Activated CD4-positive, alpha-beta T cell treated with anti-CD3 and anti-CD28 coated beads for 24 hours (primary cell): Measurements from ENCODE around the gene TRIM8.

Experiments used
- DNase-seq, 2 donors: peaks; one replicate each; pipeline ENCODE4 v3.0.0-alpha.2; 2020; ENCODE audit warnings: low read depth in 2 of 2

Gene TRIM8

DNA sequence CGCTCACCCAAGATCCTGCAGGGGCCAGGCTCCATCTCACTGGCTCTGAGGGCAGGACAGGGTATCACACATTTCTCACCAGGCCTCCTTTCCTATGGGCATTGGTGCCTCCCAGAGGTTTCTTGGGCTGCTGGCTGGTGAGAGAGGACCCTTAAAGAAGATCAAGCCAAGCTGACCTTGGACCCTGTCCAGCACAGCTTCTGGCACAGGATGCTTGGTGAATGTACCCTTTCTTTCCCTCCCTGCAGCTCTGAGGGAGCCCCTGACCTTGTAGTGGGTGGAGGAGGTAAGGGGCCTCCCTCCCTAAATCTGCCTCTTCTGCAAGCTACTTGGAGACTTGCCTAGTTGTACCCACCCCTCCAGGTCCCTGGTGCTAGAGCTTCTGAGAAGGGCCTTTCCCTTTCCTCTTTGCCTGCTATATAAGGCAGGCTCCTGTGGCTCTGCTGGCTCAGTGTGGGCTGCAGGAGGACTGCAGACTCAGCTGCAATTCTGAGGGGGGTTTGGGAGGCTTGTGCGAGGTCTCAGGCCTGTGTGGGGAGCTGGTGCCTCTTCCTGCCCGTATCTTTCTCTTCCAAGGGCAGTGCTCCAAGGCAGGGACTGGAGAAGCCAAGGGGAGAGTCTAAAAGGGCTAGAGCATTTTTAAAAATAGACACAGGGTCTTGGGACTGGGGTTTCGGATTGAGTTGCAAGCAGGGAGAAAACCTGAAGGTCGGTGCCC is 11.7 kb upstream of the TRIM8 start:
- DNase-seq: no peak

DNA sequence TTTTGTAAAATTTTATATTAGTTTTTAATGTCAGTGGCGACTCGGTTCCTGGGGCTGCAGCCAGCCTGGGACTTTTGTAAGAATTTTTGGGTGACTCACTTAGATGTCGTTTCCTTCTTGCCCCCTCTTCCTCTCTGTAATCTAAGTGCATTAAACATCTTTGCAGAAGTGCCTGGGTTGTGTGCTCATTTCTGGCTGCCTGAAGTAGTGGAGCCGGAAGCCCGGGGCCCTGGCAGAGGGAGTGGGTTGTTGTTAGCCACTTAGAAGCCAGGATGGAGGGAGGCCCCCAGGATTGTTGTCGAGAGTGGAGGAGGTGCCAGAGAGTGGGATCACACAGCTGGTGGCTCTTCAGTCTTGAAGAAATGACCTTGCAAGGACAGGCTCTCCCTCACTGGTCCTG is 11.0 kb upstream of the TRIM8 start:
- no peak for DNase-seq

DNA sequence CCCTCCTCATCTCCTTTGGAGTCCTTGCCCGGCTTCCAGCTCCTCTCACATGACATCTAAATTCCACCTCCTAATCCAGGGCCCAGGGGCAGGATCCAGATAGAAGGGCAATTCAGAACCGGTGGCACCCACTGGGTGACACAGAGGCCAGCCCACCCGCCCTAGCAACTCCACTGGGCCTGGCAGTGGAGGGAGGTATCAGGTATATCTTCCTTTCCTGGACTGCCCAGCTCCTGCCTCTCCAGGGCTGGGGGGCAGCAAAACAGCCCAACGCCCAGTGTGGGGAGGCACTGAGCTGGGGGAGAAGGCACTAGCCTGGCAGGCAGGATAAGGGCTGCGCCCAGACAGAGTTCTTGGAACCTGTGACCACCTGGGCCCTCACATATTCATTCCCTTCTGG is 10.4 kb upstream of the TRIM8 start:
- no peak for DNase-seq

DNA sequence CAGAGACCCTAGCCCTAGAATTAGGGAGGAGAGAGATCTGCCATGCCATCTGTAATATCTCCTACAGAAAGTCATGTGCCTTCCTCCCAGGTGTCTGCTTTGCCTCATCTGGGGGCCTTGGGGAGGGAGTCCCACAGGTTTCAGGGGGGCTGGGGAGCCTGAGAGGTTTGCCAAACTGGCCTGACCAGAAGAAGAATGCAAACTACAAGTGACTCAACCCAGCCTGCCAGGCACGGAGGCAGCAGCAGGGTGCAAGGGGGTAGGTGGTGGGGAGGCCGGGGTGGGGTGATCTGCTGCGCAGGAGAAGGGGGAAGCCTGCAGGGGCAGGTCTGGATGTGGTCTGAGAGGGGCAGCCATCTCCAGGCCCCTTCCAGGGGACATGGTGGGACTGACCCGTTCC is 9.6 kb upstream of the TRIM8 start:
- no peak for DNase-seq

DNA sequence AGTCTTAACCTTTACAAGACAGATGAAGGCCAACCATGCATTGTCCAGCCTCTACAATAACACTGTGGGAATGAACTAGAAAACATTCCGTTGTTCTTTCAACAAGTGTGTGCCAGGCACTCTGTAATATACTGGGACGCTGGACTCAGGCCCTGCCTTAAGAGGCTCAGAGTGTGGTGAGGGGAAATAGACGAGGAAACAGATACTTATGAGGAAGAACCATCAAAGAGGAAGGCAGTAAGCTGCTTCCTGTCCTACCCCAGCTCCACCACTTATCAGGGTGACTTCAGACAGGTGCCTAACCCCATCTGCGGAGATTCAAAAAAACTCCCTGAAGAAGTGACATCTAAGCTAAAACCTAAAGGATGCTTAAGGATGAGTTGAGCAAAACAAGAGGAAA is 8.9 kb upstream of the TRIM8 start:
- DNase-seq: no peak

DNA sequence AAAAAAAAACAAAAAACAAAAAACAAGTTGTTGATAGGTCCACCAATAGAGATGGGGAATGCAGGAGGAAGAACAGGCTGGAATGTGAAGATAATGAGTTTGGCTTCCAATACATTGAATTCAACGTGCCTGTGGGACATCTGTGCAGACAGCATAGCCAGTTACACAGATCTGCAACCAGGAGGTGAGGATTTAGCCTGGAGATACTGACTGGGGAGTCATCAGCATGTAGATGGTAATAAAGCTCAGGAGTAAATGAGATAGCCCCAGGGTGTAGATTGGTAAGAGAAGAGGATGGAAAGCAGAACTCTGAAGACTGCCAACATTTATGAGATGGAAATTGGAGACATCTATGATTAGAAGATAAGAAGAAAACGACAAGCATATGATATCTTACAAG is 4.7 kb upstream of the TRIM8 start:
- DNase-seq: no peak

DNA sequence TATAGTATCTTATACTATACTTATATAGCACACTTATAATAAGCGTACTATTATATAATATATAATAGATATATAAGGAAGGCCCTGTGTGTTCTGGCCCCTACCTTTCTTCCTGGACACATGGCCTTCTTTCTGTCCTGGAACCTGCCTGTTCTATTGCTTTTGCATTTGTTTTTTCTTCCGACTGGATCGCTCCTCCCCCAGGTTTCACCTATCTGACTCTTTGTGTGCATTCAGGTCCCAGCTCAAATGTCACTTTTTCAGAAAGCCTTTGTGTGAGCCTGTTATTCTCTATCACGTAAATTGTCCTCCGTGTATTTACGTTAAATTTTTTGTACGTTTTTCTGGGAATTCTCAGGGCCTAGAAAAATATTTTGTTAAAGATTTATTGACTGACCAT is 2.9 kb upstream of the TRIM8 start:
- DNase-seq: no peak

DNA sequence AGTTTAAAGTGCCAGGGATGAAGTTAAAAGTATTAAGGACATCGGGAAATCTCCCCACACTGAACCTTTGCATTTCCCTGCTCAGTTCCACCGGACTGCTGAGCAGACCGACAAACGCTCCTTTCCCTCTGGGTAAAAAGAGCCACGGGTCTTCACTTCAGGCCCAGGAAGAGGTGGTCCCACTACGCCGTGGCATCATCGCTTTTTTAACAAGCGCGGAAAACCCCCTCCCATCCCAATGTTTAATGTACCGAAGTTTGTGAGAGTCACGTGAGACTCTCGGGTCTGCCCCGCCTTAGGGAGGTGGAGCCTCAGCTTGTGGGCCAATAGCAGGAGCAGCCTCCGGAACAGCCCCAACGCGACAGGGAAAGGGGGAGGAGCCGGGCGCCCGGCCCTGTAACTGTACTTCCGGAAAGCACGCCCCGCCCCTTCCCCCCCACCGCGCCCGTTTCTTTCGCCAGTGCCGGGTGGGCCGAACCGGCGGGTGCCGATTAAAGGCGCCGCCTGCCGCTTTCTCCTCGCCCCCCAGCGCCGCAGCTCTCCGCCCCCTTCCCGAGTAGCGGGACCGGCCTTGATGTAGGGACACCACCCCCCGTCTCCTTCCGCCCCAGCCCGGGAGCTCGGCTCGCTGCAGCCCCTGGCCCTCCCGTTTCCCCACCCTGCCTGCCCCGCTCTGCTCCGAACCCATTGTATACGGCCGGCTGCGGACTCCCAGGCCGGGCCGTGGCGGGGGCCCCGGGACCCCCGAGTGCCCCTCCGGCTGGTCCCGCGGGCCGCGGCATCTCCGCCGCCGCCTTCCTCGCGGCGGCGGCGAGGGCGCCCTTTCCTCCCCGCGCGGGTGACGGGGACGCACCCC is 2.2 kb upstream of the TRIM8 start:
- DNase-seq: peak; percentile 97 to 98

DNA sequence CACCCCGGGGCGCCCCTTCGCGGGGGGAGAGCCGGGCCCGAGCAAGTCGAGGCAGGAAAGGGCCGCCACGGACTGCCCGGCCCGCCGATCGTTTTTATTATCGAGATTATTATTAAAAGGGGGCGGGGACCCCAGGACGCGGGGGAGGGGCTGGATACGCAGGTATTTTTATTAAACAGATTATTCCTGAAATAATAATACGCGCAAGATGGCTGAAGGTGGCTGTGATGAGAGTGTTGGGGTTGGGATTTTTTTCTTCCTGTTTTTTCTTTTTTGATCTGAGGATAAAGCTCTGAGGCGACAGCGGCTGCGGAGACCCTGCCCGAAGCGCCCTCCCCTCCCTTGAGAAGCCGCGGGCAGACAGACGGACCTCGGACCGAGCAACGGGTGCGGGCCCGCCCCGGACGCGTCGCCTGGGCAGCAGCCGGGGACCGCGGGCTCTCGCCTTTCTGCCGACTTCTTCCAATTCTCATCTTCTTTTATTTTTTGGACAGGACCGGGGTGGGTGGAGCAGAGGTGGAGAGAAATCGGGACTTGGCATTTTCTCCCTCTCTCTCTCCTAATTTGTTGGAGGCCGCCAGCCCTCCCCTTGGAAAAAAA is 1.4 kb upstream of the TRIM8 start:
- DNase-seq: no peak

DNA sequence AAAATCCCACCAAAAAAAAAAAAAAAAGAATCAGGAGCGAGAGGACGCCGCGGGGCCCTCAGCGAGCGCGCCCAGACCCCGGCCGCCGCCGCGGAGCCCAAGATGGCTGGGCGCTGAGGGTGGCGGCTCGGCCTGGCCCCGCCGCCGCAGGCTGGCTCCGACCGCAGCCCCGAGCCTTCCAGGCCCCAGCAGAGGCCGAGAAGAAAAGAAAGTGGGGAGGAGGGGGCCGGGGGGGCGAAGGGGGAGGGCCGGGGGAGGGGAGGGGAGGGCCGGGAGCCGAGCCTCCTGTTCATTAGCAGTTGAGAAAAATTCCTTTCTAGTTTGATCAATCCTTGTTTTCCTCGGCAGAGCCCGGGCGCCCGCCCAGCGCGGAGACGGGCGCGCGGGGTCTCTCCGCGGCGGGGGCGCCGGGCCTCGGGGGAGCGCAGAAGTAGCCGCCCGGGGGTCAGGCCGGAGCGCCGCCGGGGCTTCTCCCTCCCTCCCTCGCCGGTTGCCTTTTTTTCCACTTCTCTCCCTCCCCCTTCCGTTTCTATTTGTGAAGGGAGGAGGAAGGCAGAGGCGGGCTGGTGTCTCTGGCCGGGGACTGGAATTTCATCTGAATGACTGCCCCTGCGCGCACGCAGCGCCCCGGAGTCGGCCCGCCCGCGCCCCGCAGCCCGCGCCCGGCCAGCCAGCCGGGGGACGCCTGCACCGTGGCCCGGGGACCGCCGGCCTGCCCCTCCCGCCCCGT is 778 bp upstream of the TRIM8 start:
- no peak for DNase-seq

DNA sequence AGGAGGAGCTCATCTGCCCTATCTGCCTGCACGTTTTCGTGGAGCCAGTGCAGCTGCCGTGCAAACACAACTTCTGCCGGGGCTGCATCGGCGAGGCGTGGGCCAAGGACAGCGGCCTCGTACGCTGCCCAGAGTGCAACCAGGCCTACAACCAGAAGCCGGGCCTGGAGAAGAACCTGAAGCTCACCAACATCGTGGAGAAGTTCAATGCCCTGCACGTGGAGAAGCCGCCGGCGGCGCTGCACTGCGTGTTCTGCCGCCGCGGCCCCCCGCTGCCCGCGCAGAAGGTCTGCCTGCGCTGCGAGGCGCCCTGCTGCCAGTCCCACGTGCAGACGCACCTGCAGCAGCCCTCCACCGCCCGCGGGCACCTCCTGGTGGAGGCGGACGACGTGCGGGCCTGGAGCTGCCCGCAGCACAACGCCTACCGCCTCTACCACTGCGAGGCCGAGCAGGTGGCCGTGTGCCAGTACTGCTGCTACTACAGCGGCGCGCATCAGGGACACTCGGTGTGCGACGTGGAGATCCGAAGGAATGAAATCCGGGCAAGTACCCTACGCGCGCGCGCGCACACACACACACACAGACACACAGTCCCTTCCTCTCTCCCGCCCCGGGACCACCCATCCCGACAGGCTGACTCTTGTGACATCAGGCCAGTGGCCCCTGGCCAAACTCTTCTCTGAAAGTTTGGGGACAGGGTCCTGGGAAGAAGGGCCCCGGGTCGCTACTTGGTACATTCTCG is 538 bp downstream of the TRIM8 start:
- DNase-seq: peak in 1 of 2 donors; percentile 63

DNA sequence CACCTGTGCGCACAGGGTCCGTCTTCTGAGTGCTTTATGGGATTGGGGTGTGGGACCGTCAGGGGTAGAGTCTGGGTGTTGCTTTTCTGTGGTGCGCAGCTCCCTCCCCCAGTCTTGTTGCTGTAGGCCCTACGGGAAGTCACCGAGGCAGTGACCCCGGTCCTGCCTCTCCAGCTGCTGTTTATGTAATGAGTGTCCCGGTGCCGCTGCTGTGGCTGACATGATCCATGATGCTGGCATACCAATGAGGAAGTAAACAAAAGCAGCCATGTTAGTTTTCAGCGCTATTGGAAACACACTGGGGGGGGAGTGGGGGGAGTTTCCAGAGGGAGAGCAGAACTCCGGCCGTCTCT is 1.1 kb downstream of the TRIM8 start:
- DNase-seq: no peak

DNA sequence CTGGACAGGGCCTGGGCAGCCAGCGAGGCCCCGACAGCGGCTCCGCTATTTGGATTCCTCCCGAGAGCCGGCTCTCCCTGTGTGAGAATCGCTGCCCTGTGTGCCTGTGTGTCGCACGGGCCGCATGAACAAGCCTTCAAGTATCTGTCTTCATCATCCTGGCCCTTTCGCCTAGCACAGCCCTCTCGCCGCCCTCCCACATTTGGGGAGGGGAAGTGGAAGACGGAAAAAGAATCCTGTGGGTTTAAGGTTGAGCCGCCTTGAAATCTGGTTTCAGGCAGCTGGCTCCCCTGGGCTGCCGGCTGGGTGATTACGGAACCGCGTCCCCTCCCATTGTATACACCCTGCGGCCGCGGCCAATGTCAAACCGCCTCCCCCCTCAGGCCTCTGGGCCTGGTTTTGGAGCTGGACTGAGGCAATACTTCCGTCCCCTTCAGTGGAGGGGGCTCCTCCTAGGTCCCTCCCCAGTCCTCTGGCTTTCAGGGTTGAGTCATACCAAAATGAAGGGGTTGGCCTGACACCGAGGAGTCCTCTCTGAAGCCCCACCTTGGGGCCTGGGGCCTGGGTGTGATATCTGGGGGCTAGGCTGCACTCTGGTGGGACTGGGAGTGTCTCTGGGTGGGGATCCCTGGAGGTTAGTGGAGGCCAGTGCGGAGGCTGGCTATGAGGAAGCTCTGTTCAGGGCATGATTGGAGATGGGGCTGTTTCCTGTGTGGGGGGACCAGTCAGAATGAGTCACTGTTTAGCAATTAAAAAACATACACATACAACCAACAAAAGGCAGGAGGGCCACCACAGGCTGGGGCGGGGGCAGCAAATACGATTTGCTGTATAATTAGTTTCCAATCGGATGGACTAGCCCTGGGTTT is 1.7 kb downstream of the TRIM8 start:
- peak; percentile 57 to 61 for DNase-seq

DNA sequence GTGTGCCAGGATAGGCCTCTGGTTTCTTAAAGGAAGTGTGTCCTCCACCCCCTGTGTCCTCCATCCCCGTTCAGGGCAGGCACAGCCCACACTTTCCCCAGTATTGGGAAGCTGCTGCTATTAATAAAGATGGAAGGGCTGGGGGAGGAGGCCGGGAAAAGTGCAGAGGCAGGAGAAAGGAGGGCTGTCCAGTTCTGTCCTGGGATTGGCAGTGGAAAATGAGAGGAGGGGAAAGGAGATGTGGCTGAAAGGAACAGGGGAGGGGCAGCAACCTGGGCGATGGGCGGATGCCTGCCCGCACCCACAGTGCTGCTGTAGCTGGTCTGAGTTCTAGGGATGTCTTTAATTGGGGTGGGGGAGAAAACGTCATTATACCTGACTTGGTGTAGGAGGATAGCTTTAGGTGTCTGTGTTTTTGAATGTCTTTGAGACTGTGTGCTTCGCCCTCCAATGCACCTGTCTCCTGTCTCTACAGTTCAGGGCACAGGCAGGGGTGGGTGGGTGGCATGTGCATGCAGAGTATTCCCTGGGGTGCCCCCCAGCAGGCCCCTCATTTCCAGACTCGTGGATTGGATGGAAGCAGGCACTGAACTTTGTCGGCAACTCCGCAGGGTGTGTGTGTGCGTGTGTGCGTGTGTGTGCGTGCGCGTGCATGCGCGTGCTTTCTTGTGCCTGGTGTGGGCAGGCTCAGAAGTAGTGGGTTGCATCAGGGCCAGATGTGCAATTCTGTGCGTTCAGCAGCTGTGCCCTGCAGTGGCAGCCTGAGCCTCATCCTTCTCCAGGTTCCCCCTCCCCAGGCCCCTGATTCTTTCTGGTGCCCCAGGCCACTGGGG is 2.5 kb downstream of the TRIM8 start:
- DNase-seq: no peak

DNA sequence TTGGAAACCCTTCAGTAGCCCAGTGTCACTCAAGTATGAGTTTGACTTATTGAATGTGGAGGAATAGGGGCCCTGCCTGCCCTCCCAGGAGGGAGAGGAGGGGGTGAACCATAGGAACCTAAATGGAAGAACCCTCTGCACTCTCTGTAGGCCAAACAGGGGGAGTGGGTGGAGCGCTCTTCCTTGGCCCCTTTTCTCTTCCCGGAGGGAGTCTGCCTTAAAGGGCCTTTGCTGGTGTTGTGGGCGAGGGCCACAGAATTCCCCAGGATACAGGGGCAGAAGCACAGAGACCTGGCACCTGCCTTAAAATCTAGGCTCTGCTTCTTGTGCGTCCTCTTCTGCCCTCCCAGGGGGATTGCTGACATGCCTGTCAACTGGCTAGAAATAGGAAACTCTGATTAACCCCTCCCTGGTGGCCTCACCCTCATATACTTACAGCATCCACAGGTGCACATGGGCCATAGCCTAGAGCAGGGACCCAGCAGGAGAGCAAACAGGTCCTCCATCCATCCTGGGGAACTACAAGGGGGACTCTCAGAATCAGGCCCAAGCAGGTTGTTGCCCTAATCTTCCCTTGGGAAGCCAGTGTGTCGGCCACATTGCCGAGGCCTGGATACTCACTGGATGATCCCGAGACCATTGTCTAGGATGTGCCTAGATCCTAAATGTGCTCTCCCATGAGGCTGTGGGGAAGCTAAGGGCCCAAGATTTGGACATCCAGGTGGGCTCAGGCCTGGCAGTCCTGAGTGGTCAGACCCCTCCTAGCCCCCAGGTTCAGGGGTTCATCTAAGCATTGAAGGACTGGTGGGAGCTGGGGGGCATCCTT is 3.4 kb downstream of the TRIM8 start:
- DNase-seq: no peak

DNA sequence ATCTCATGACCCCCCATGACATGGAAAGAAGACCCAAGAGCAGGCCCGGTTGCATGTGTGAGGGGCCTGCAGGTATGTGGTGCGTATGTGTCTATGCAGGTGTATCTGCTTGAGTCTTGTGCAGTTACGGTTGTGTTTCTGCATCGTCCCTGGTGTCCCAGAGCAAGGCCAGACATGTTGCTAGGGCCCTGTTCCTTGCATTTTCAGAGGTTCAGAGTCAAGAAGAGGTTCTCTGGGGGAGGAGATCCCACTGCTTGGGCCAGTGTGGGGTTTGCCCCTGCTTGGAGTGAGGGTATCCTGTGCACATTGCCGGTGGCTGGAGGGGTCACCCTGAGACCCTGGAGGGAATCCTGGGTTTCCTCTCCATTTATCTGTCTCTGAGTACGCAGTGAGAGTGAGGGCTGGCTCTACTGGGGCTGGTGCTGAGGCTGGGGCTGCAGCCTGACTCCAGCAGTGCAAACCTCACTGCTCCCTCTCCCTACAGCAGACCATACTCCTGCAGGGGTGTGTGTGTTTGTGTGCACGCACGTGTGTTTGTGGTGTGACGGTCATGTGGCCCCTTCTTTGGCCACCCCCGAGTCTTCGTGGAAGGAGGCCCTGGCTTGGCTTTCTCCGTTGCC is 4.1 kb downstream of the TRIM8 start:
- DNase-seq: no peak

DNA sequence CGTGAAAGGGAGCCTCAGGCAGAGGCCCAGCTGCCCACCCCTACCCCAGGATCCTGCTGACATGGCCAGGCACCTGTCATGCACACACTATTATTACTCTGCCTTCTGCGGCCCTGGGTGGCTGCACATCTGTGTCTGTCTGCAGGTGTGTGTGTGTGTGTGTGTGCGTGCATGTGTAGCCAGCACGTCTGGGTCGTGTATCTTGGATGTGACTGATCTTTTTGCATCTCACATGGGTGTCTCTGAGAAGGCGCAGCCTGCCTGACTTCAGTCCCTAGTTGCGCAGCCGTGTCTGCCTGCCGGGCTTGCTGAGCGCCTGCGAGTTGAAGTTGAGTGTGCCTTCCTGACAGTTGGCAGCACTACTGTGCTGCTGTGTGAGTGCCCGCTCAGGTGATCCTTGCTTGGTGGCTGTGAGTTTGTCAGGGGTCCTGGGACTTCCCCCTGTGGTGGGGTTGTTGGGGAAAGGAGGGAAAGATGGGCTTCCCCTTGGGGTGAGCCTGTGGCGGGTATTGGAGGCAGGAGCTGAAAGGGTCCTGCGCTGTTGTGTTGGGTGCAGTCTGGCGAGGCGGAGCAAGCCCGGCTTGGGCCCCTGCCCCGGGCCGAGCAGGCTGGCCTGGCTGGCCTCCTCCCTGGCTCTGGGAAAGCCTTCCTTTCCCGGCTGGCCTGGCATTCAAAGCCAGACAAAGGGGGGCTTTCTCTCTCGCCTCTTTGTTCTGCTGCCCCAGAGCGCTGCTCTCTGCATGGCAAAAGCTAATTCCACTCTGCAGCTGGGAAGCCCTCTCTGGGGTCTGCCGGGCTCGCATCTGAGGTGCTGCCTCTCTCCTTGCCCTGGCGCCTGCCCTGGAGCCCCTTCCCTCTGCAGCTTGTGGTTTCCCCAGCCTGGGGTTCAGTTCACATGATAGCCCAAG is 4.9 kb downstream of the TRIM8 start:
- no peak for DNase-seq
